ENCODE data around the gene LRRC25. TPM values are rescaled to one million over a fixed set of nuclear protein-coding genes. Genes with fewer than 3 reads are reported as not detected.

Gene LRRC25
- total and polyA plus RNA-seq, 11 donors, result 0.83 to 33.0 (median 2.8) TPM

DNA sequence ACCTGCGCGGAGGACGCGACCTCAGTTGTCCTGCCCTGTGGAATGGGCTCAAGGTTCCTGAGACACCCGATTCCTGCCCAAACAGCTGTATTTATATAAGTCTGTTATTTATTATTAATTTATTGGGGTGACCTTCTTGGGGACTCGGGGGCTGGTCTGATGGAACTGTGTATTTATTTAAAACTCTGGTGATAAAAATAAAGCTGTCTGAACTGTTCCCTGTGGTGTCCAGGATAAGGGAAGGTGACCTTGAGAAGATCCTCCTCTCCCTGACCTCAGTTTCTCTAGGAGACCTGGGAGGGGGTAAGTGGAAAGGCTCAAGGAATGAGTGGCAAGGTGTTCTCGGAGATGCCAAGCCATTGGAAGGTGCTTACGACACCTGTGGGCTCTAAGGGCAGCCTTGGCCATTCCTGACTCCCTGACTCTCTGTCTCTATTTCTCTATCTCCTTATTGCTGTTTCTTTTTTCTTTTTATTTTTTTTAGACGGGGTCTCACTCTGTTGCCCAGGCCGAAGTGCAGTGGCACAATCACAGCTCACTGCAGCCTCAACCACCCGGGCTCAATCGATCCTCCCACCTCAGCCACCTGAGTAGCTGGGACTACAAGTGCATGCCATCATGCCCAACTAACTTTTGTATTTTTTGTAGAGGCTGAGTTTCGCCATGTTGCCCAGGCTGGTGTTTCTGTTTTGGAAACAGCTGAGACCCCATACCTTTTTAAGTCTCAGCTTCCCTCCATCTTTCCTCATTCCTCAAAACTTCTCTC is 8.3 kb downstream of the LRRC25 start:
- intact Hi-C loops (cut with DNase I), result loop anchor here in 4 of 10 donors (1.0 to 10.0 kb wide), 4 partner anchors 21 to 114 kb away; partner anchors contain the start of gene IQCN (in 1 of the 4)
- 83 to 84% (median 84%) methylated on average over 12 to 13 of the region's 13 CpGs for WGBS, 4 donors
- H3K27me3 ChIP-seq, result no peaks in the 10 kb centered on the region
- TF ChIP-seq, protein P1, sequence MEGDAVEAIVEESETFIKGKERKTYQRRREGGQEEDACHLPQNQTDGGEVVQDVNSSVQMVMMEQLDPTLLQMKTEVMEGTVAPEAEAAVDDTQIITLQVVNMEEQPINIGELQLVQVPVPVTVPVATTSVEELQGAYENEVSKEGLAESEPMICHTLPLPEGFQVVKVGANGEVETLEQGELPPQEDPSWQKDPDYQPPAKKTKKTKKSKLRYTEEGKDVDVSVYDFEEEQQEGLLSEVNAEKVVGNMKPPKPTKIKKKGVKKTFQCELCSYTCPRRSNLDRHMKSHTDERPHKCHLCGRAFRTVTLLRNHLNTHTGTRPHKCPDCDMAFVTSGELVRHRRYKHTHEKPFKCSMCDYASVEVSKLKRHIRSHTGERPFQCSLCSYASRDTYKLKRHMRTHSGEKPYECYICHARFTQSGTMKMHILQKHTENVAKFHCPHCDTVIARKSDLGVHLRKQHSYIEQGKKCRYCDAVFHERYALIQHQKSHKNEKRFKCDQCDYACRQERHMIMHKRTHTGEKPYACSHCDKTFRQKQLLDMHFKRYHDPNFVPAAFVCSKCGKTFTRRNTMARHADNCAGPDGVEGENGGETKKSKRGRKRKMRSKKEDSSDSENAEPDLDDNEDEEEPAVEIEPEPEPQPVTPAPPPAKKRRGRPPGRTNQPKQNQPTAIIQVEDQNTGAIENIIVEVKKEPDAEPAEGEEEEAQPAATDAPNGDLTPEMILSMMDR (IDR thresholded peaks at IDR 0.05), result no peak
- no peak for TF ChIP-seq POLR2A (IDR thresholded peaks at IDR 0.05)
- H3K9me3 ChIP-seq, result peaks cover 0 to 4% (median 0%) of the 10 kb centered on the region in 12 donors
- peak overlapping the region in 3 of 12 donors; percentile 22 to 86 (median 63) for H3K27ac ChIP-seq
- DNase-seq (no peak), ATAC-seq (no peak)
- H3K4me3 ChIP-seq, result peak overlapping the region in 9 of 12 donors; percentile 38 to 59 (median 45)
- H3K4me1 ChIP-seq, result peaks cover 0 to 44% (median 15%) of the 10 kb centered on the region in 12 donors
- H3K36me3 ChIP-seq, result peaks cover 0 to 28% (median 0%) of the 10 kb centered on the region in 9 donors

DNA sequence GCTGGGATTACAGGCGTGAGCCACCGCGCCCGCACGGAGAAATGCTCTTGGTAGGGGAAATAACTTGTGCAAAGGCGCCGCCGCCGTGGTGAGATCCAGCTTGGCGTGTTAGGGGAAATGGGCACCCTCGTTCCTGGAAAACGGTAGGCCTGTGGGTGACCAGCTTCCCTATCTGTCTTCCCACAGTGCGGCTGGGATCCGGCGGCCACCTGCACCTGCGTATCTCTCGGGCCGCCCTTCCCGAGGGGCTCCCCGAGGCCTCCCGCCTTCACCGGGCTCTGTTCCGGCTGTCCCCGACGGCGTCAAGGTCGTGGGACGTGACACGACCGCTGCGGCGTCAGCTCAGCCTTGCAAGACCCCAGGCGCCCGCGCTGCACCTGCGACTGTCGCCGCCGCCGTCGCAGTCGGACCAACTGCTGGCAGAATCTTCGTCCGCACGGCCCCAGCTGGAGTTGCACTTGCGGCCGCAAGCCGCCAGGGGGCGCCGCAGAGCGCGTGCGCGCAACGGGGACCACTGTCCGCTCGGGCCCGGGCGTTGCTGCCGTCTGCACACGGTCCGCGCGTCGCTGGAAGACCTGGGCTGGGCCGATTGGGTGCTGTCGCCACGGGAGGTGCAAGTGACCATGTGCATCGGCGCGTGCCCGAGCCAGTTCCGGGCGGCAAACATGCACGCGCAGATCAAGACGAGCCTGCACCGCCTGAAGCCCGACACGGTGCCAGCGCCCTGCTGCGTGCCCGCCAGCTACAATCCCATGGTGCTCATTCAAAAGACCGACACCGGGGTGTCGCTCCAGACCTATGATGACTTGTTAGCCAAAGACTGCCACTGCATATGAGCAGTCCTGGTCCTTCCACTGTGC is 9.1 kb downstream of the LRRC25 start:
- no peaks in the 10 kb centered on the region for H3K27me3 ChIP-seq
- ATAC-seq (peak; percentile 64 to 94 (median 88)), DNase-seq (peak; percentile 84 to 93 (median 86))
- H3K9me3 ChIP-seq, result peaks cover 0 to 4% (median 0%) of the 10 kb centered on the region in 12 donors
- TF ChIP-seq, protein P1 (IDR thresholded peaks at IDR 0.05), result peak; percentile 99 to 100 (median 100)
- TF ChIP-seq POLR2A (IDR thresholded peaks at IDR 0.05), result no peak
- peaks cover 0 to 28% (median 0%) of the 10 kb centered on the region in 9 donors for H3K36me3 ChIP-seq
- H3K27ac ChIP-seq, result peak overlapping the region in 11 of 12 donors; percentile 10 to 86 (median 30)
- H3K4me1 ChIP-seq, result peaks cover 0 to 44% (median 15%) of the 10 kb centered on the region in 12 donors
- 1 to 8% (median 7%) methylated on average over 43 to 86 of the region's 86 CpGs for WGBS, 4 donors
- peak overlapping the region in 11 of 12 donors; percentile 3 to 59 (median 43) for H3K4me3 ChIP-seq
- intact Hi-C loops (cut with DNase I), result loop anchor here in 4 of 10 donors (1.0 to 10.0 kb wide), 4 partner anchors 22 to 114 kb away; partner anchors contain the start of gene IQCN (in 1 of the 4)

- DNase-seq (no peak), ATAC-seq (no peak)
- peaks cover 0 to 39% (median 15%) of the 10 kb centered on the region in 12 donors for H3K4me1 ChIP-seq
- H3K27ac ChIP-seq, result peak overlapping the region in 1 of 12 donors; percentile 86
- H3K4me3 ChIP-seq, result peak overlapping the region in 8 of 12 donors; percentile 9 to 59 (median 28)
- 82 to 94% (median 87%) methylated on average over 12 to 14 of the region's 14 CpGs for WGBS, 4 donors
- H3K36me3 ChIP-seq, result peaks cover 0 to 24% (median 0%) of the 10 kb centered on the region in 9 donors
- TF ChIP-seq, protein P1 (IDR thresholded peaks at IDR 0.05), result no peak
- TF ChIP-seq POLR2A (IDR thresholded peaks at IDR 0.05), result no peak
- H3K27me3 ChIP-seq, result no peaks in the 10 kb centered on the region
- intact Hi-C loops (cut with DNase I), result loop anchor here in 2 of 10 donors (5.0 to 10.0 kb wide), 2 partner anchors 34 to 112 kb away; partner anchors contain the start of gene IQCN (in 1 of the 2)
- H3K9me3 ChIP-seq, result peaks cover 0 to 4% (median 0%) of the 10 kb centered on the region in 12 donors
These were observed 10.7 kb downstream of the LRRC25 start for GRCh38 chr19:18386543-18387271.

Data from heart left ventricle (tissue), 16 donors.